K562 (cell line): ENCODE measurements around the gene GRIA4. TPM values are rescaled to one million over a fixed set of nuclear protein-coding genes. Genes with fewer than 3 reads are reported as not detected.
A peak's percentile ranks its signal among the peaks of the same experiment; 100 is the strongest.

Experiments
- ATF3 ChIP-seq, 2 experiments: fragments of 450-650 bp in 1 of 2; sonication (generic) in 1 of 2; formaldehyde crosslinking in 1 of 2; IDR thresholded peaks in 1 of 2; conservative IDR thresholded peaks in 1 of 2; 2 replicates each; pipeline versions ENCODE4 v1.6.1 to v1.8.1; 2016 to 2023; ENCODE audit warnings: mild to moderate bottlenecking in 2 of 2, moderate library complexity in 2 of 2, inconsistent platforms in 1 of 2, missing genetic modification reagents in 1 of 2
- ETV6 ChIP-seq, 3 experiments: fragments of 150-350 bp in 1 of 3; sonication (generic) in 1 of 3; formaldehyde crosslinking in 1 of 3; IDR thresholded peaks; 2 replicates each; pipeline versions ENCODE4 v1.6.1 to v1.8.0; 2014 to 2022; ENCODE audit warnings: borderline replicate concordance in 2 of 3, low read depth in 2 of 3, antibody characterized with exemption in 1 of 3, low read length in 1 of 3, mild to moderate bottlenecking in 1 of 3, missing genetic modification reagents in 1 of 3
- FOS ChIP-seq: IDR thresholded peaks from 3 replicates; pipeline ENCODE4 v1.6.1; 2011; ENCODE audit not compliant: insufficient read length; ENCODE audit errors: extremely low read depth
- FOSL1 ChIP-seq: fragments of 200-800 bp; sonication (Bioruptor generic); conservative IDR thresholded peaks from 2 replicates; pipeline ENCODE4 v1.6.1; 2016; ENCODE audit warnings: missing genetic modification characterization, missing compliant biosample characterization
- MYC ChIP-seq, 2 experiments: fragments of 250-450 bp in 1 of 2; sonication (Bioruptor Pico) in 1 of 2; IDR thresholded peaks; 2 replicates each; pipeline versions ENCODE4 v1.5.1 to v1.6.1; 2012 to 2021; ENCODE audit warnings: low read depth in 2 of 2, borderline replicate concordance in 1 of 2, improper control_type of control experiment in 1 of 2, low read length in 1 of 2, mild to moderate bottlenecking in 1 of 2, moderate library complexity in 1 of 2
- NR2C2 ChIP-seq, 2 experiments: fragments of 200-800 bp in 1 of 2; sonication (Bioruptor generic) in 1 of 2; sonication (generic) in 1 of 2; formaldehyde crosslinking in 1 of 2; IDR thresholded peaks; 2 replicates each; pipeline versions ENCODE4 v1.6.1 to v1.8.0; 2016 to 2022; ENCODE audit warnings: mild to moderate bottlenecking in 1 of 2, missing compliant biosample characterization in 1 of 2, missing genetic modification characterization in 1 of 2, missing genetic modification reagents in 1 of 2
- PHF8 ChIP-seq: fragments of 200-600 bp; sonication (generic); IDR thresholded peaks from 2 replicates; pipeline ENCODE4 v1.6.1; 2012; ENCODE audit warnings: mixed run types, mild to moderate bottlenecking, inconsistent platforms, low read length, moderate library complexity, borderline replicate concordance
- USF1 ChIP-seq: sonication (generic); formaldehyde crosslinking; IDR thresholded peaks from 2 replicates; pipeline ENCODE4 v1.9.0; 2022; ENCODE audit warnings: mild to moderate bottlenecking, missing genetic modification reagents
- ZNF263 ChIP-seq: sonication (generic); formaldehyde crosslinking; IDR thresholded peaks from 2 replicates; pipeline ENCODE4 v1.8.0; 2022; ENCODE audit warnings: mild to moderate bottlenecking, missing genetic modification reagents, borderline replicate concordance
- ZNF830 ChIP-seq: fragments of 250-450 bp; sonication (Bioruptor Pico); IDR thresholded peaks from 2 replicates; pipeline ENCODE4 v1.5.0; 2021; ENCODE audit warnings: mild to moderate bottlenecking
- polyA plus RNA-seq, 8 experiments: library from polyadenylated mRNA; depleted of rRNA in 4 of 8; stranded (reverse) in 5 of 8; unstranded in 3 of 8; fragments of >200 nt; fragmentation: Nextera tagmentation in 2 of 8; fragmentation: Illumina TruSeq in 1 of 8; extraction: Ambion mirVana in 2 of 8; extraction: Trizol in 1 of 8; gene quantifications; 2 replicates each; pipeline versions ENCODE4 v1.2.1 to v1.2.3, GENCODE V29; 2011 to 2014; ENCODE audit warnings: inconsistent platforms in 1 of 8, missing spikeins in 1 of 8
- total RNA-seq, 7 experiments: library from RNA; depleted of rRNA in 6 of 7; stranded (reverse); fragments of >200 nt in 6 of 7; fragmentation: Illumina TruSeq in 2 of 7; extraction: Trizol in 2 of 7; gene quantifications; 2 replicates each; pipeline versions ENCODE4 v1.2.1 to v1.2.3, GENCODE V29; 2011 to 2021; ENCODE audit warnings: low replicate concordance in 1 of 7
- TF ChIP-seq, protein P1 (sequence below): fragments of 450-650 bp; IDR thresholded peaks from 2 replicates; pipeline ENCODE4 v1.6.1; 2017; ENCODE audit warnings: mild to moderate bottlenecking, moderate library complexity
- TF ChIP-seq, protein P2 (sequence below): fragments of 150-350 bp; IDR thresholded peaks from 2 replicates; pipeline ENCODE4 v1.6.1; 2014; ENCODE audit warnings: low read depth, mild to moderate bottlenecking, low read length, borderline replicate concordance

GRIA4 gene
- total and polyA plus RNA-seq, 9 of the 15 experiments (the other 6 are each of a cell fraction or from before 2014, with no cell fraction given), result not detected

GRCh38 chr11:106021967-106022794, 412.3 kb downstream of the GRIA4 start, which contains the start of gene MSANTD4 (continued):
- TF ChIP-seq ETV6 (IDR thresholded peaks at IDR 0.05; ENCODE audit: borderline replicate concordance in 1 of 2, low read depth in 2 of 2, low read length in 1 of 2), result no peak
- 0 out of 2 replicates have a peak, but pooled peaks have one; percentile 26 for TF ChIP-seq ETV6 (CRISPR knock-in tag; IDR thresholded peaks at IDR 0.05; ENCODE audit: borderline replicate concordance)
- no peak for TF ChIP-seq ZNF830 (CRISPR knock-in tag)
- peak; percentile 72 for TF ChIP-seq ATF3 (IDR thresholded peaks at IDR 0.05)
- no peak for TF ChIP-seq ATF3 (CRISPR knock-in tag; conservative IDR thresholded peaks at IDR 0.05)
- TF ChIP-seq PHF8, result peak; percentile 78
- TF ChIP-seq, protein P1, sequence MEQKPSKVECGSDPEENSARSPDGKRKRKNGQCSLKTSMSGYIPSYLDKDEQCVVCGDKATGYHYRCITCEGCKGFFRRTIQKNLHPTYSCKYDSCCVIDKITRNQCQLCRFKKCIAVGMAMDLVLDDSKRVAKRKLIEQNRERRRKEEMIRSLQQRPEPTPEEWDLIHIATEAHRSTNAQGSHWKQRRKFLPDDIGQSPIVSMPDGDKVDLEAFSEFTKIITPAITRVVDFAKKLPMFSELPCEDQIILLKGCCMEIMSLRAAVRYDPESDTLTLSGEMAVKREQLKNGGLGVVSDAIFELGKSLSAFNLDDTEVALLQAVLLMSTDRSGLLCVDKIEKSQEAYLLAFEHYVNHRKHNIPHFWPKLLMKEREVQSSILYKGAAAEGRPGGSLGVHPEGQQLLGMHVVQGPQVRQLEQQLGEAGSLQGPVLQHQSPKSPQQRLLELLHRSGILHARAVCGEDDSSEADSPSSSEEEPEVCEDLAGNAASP, result no peak
- TF ChIP-seq ZNF263 (CRISPR knock-in tag), result no peak; the same call in 1 of the 2 replicates
- TF ChIP-seq NR2C2 (CRISPR knock-in tag; IDR thresholded peaks at IDR 0.05), result peak; percentile 98
- peak; percentile 99 for TF ChIP-seq NR2C2 (tag; IDR thresholded peaks at IDR 0.05)
- TF ChIP-seq, protein P2, sequence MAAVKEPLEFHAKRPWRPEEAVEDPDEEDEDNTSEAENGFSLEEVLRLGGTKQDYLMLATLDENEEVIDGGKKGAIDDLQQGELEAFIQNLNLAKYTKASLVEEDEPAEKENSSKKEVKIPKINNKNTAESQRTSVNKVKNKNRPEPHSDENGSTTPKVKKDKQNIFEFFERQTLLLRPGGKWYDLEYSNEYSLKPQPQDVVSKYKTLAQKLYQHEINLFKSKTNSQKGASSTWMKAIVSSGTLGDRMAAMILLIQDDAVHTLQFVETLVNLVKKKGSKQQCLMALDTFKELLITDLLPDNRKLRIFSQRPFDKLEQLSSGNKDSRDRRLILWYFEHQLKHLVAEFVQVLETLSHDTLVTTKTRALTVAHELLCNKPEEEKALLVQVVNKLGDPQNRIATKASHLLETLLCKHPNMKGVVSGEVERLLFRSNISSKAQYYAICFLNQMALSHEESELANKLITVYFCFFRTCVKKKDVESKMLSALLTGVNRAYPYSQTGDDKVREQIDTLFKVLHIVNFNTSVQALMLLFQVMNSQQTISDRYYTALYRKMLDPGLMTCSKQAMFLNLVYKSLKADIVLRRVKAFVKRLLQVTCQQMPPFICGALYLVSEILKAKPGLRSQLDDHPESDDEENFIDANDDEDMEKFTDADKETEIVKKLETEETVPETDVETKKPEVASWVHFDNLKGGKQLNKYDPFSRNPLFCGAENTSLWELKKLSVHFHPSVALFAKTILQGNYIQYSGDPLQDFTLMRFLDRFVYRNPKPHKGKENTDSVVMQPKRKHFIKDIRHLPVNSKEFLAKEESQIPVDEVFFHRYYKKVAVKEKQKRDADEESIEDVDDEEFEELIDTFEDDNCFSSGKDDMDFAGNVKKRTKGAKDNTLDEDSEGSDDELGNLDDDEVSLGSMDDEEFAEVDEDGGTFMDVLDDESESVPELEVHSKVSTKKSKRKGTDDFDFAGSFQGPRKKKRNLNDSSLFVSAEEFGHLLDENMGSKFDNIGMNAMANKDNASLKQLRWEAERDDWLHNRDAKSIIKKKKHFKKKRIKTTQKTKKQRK, result peak; percentile 81
- TF ChIP-seq FOSL1 (tag), result peak; percentile 93
- TF ChIP-seq USF1, result peak; percentile 66
- peak; percentile 22; the same call in 1 of the 2 replicates for TF ChIP-seq MYC (IDR thresholded peaks at IDR 0.05; ENCODE audit: low read depth, low read length)
- no peak for TF ChIP-seq MYC (CRISPR knock-in tag; IDR thresholded peaks at IDR 0.05; ENCODE audit: borderline replicate concordance, low read depth)
- TF ChIP-seq FOS, result peak; percentile 93
